Measurements from ENCODE around the gene GYS1.

Gene GYS1

DNA sequence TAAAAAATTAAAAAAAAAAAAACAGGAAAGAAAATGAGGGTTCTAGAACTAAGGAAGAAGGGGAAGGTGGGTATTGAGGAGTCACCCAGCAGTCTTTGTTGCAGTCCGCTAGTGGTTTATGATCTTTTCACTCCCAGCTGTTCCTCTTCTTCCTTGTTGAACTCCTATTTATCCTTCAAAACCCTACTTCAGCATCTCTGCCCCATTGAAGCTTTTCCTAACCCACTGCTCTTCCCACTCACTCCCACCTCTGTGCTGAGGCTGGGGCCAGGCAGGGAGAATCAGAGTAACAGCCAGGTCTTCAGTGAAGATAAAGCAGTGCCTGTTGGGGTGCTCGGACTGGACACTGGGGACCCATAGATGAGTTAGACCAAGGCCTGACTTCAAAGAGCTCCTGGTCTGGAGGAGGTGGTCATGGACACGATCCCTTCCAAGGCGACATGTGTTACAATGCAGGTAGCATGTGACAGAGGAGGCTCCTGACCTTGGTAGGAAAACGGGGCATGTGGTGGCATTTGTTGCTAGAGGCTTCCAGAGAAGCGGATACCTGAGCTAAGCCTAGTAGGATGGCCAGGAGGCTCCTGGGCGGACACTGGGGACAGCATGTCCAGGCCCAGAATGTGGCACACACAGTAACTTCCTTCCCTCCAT, 12.0 kb upstream of the GYS1 start:
- no peak overlapping the region for H3K4me3 Mint-ChIP-seq
- ATAC-seq, result no peak
- no peak for DNase-seq (ENCODE audit: low spot score in 2 of 2)
- no peaks in the 10 kb centered on the region for H3K4me1 Mint-ChIP-seq
- no peaks in the 10 kb centered on the region for H3K9me3 Mint-ChIP-seq
- H3K36me3 Mint-ChIP-seq, result peaks cover 98% of the 10 kb centered on the region
- H3K27ac Mint-ChIP-seq, result no peak overlapping the region

DNA sequence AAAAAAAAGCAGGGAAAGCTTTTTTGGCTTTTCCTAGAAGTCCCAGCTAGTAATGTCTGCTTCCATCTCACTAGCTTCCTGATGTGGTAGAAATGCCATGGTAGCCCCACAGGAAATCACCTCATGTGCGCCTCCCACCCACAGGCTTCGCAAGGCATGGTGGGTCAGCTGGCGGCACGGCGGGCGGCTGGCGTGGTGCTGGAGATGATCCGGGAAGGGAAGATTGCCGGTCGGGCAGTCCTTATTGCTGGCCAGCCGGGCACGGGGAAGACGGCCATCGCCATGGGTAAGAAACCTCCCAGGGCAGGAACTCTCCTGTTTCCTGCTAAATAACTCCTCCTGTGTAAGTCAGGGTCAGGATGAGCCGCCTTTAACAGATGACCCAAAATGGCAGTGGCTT, 11.0 kb upstream of the GYS1 start:
- Mint-ChIP-seq H3K4me1 (peaks cover 7% of the 10 kb centered on the region), H3K4me3 (no peak overlapping the region), H3K9me3 (no peaks in the 10 kb centered on the region), H3K27ac (no peak overlapping the region), H3K36me3 (peaks cover 98% of the 10 kb centered on the region)
- no peak for ATAC-seq
- no peak for DNase-seq (ENCODE audit: low spot score in 2 of 2)

DNA sequence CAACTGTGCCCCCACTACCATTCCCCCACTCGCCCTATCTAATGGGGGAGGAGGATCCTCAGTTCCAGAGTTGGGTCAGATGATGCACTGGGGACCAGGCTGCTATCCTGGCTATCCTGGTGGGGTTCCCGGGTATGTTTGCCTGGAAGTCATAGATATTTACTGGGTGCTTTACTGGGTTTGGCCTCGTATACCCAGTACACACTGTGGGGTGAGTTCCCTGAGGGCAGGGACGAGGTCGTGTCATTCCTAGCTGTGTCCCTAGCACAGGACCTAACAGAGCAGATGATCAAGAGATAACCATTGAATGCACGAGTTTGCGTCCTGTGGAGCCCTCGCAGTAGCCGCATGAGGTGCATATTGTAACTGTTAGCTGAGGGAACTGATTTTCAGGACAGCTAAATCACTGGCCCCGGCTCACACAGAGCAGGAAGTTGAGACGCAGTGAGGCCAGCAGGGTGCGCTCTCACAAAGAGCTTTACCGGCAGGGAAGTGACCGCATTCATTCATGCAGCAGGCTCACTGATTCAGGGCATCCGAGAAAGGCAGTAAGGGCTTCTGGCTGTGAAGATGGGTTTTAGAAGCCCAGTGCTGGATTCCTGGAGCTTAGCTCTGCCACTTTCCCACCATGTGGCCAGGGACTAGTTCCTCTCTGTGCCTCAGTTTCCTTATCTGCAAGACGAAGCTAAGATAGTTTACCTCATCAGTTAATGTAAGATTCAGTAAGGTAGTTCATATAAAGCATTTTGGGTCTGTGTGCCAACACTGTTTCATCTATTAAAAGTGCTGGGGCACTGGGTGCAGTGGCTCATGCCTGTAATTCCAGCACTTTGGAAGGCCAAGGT, 6.6 kb upstream of the GYS1 start:
- Mint-ChIP-seq H3K36me3 (peaks cover 62% of the 10 kb centered on the region), H3K9me3 (no peaks in the 10 kb centered on the region), H3K4me3 (no peak overlapping the region), H3K4me1 (peaks cover 29% of the 10 kb centered on the region), H3K27ac (no peak overlapping the region)
- DNase-seq (ENCODE audit: low spot score in 2 of 2) (peak; percentile 54 to 76), ATAC-seq (peak; percentile 90)

DNA sequence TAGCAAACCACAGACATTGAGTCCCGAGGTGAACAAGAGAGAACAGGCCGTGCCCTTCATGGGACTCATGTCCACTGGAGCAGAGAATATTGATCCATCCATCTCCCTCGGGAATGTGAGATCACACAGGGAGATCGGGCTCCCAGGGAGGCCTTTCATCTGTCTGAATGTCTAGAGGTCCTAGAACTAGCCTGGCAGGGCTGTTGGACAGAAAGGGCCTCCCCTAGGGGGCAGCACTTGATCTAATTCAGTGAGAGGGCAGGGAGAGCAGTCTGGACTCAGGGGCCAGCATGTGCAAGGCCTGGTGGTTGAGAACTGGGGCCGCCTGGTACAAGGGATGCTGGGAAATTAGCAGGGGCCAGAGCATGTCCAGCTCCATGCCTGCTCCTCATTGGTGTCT, 4.9 kb upstream of the GYS1 start:
- peak overlapping the region; percentile 39 for H3K27ac Mint-ChIP-seq
- ATAC-seq, result no peak
- no peaks in the 10 kb centered on the region for H3K9me3 Mint-ChIP-seq
- H3K4me3 Mint-ChIP-seq, result no peak overlapping the region
- peak in 1 of 2 donors; percentile 82 for DNase-seq (ENCODE audit: low spot score in 2 of 2)
- peaks cover 40% of the 10 kb centered on the region for H3K4me1 Mint-ChIP-seq
- peaks cover 59% of the 10 kb centered on the region for H3K36me3 Mint-ChIP-seq

DNA sequence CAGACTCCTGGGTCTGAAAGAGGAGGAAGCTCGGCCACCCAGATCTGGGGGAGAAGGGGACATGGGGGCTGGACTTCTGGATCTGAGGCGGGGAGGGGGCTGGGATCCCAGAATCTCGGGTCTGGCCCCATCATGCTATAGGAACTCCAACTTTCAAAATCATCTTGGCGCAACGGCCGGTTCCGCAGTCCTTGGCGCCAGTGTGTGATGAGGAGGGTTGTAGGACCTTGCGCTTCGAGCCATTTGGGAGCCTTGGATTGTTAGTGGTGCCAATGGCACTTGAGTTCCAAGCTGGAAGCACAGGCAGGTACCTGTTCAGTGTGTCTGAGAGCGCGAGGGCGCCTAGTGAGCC, 902 bp upstream of the GYS1 start:
- no peak for DNase-seq (ENCODE audit: low spot score in 2 of 2)
- Mint-ChIP-seq H3K4me3 (peak overlapping the region; percentile 99), H3K4me1 (peaks cover 61% of the 10 kb centered on the region), H3K9me3 (no peaks in the 10 kb centered on the region), H3K36me3 (peaks cover 50% of the 10 kb centered on the region), H3K27ac (peak overlapping the region; percentile 100)
- ATAC-seq, result no peak

DNA sequence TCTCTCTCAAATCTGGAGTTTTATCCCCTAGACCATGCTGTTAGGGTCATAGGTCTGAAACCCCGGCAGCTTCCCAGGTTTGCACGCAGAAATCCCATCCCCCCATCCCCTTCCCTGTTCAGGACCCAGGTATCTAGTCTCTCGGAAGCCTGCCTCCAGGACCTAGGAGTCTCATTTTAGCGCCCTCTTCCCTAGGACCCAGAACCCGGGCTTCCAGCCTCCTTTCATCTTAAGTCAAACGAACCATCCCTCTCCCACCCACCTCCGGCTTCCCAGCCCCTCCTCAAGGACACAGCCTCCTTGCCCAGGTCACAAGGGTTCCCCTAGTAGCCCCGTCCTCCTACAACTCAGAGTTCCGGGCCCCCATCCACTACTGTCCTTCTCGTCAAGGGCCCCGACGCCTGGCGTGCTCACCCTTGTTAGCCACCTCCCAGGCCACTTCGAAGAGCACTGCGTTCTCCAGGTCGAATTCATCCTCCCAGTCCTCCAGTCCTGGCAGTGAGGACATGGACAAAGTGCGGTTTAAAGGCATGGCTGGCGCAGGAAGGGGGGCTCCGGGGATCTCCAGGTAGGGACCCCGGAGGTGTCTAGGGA, 431 bp downstream of the GYS1 start:
- no peak for DNase-seq (ENCODE audit: low spot score in 2 of 2)
- Mint-ChIP-seq H3K36me3 (peaks cover 63% of the 10 kb centered on the region), H3K4me3 (peak overlapping the region; percentile 99), H3K27ac (peak overlapping the region; percentile 100), H3K4me1 (peaks cover 62% of the 10 kb centered on the region), H3K9me3 (no peaks in the 10 kb centered on the region)
- no peak for ATAC-seq

DNA sequence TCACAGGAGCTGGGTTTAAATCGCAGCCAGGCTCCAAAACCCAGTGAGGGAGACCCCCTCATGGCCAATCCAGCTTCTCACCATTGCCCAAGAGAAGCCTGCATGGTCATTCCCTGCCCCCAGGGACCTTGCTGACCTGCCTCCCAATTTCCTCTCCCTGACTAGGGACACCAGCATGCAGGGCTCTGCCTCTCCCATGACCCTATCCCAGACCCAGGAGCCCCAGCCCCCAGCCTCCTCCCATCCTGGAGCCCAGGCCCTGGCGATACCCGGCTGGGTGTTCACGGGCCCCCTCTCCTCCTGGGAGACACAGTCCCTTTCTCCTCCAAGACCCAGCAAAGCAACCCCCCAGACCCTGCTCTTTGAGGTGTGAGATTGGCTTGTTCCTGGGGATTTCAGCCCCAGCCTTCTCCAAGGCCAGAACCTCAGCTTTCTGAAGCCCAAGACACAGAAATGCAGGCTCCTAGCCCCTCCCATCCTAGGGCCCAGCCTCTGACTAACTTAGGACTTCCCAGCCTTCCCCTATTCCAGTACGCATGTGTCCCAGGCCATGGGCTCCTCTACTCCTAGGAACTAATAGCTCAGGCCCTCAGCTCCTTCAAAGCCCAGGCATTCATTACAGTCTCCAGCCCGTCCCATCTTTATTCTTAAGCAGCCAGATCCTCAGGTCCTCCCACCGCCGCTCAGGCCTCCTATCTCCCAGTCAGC, 1.1 kb downstream of the GYS1 start:
- no peak for DNase-seq (ENCODE audit: low spot score in 2 of 2)
- no peaks in the 10 kb centered on the region for H3K9me3 Mint-ChIP-seq
- peaks cover 64% of the 10 kb centered on the region for H3K4me1 Mint-ChIP-seq
- peak overlapping the region; percentile 99 for H3K4me3 Mint-ChIP-seq
- ATAC-seq, result no peak
- peak overlapping the region; percentile 100 for H3K27ac Mint-ChIP-seq
- H3K36me3 Mint-ChIP-seq, result peaks cover 69% of the 10 kb centered on the region

DNA sequence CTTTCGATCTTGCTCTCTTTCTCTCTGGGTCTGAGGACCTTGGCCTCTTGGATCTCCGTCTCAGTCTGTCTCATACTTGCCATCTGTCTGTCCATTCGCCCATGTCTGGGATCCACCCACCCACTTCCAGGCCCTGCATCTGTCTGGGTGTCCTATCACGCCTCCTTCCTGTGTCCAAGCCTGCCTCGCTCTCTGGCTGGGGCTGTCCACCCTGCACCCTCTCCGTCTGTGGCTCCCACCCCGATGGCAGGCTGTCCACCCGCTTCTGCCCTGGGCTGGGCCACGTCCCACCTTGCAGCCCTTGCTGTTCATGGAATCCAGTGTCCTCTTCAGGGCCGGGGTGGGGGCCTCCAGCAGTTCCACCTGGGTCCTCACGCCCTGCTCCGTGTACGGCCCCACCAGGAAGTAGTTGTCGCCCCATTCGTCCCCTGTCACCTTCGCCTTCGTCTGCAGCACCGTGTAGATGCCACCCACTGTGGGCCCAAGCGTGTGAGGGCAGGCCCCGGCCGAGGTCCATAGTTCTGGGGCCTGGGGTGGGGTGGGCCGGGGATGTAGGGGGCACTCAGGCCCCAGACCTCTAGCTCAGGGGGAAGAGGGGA, 2.0 kb downstream of the GYS1 start:
- peaks cover 79% of the 10 kb centered on the region for H3K36me3 Mint-ChIP-seq
- ATAC-seq (no peak), DNase-seq (ENCODE audit: low spot score in 2 of 2) (no peak)
- peaks cover 62% of the 10 kb centered on the region for H3K4me1 Mint-ChIP-seq
- no peaks in the 10 kb centered on the region for H3K9me3 Mint-ChIP-seq
- H3K27ac Mint-ChIP-seq, result peak overlapping the region; percentile 100
- H3K4me3 Mint-ChIP-seq, result peak overlapping the region; percentile 99

DNA sequence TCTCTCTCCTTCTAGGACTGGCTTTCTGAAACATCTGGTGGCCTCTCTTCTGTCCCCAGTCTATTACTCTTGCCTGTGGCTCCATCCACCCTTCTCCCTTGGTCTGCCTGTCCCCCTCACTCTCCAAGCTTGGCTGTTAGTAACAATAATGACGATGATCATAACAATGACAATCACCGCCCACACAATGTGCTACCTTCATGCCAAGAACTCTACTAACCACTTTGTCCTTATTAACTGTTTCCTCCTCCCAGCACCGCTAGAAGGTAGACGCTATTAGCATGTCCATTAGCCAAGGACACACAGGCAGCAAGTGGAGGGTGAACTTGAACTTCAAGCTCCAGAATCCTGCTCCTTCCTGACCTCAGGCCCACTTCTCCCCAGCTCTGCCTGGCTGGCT, 2.7 kb downstream of the GYS1 start:
- Mint-ChIP-seq H3K4me1 (peaks cover 61% of the 10 kb centered on the region), H3K9me3 (no peaks in the 10 kb centered on the region), H3K36me3 (peaks cover 86% of the 10 kb centered on the region), H3K4me3 (no peak overlapping the region), H3K27ac (peak overlapping the region; percentile 100)
- ATAC-seq (no peak), DNase-seq (ENCODE audit: low spot score in 2 of 2) (no peak)

DNA sequence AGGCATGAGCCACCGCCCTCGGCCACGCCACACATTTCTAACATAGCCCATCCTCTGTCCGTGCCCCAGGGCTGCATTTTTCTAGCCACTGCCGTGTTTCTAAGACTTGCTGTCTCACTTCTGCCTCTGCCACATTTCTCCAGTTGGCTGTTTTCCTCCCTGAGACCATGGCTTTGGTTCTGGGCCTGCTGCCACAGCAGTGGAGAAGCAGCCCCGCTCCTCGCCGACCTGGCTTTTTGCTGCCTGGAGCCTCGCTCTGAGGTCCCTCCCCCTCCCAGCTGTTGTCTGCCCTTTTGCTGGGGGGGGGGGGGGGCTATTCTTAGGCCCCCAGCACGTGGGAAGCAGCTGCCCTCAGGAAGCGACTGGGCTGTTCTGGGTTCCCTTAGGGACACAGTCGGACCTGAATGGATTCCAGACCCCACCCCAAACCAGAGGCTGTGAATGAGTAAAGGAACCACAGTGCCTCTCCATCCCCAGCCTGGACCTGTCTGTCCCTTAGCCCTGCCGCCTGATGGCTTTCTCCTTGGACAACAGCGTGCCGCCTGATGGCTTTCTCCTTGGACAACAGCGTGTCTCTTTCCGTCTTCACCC, 3.3 kb downstream of the GYS1 start:
- H3K4me1 Mint-ChIP-seq, result peaks cover 55% of the 10 kb centered on the region
- H3K27ac Mint-ChIP-seq, result peak overlapping the region; percentile 100
- H3K4me3 Mint-ChIP-seq, result no peak overlapping the region
- DNase-seq (ENCODE audit: low spot score in 2 of 2) (no peak), ATAC-seq (no peak)
- H3K36me3 Mint-ChIP-seq, result peaks cover 87% of the 10 kb centered on the region
- no peaks in the 10 kb centered on the region for H3K9me3 Mint-ChIP-seq

DNA sequence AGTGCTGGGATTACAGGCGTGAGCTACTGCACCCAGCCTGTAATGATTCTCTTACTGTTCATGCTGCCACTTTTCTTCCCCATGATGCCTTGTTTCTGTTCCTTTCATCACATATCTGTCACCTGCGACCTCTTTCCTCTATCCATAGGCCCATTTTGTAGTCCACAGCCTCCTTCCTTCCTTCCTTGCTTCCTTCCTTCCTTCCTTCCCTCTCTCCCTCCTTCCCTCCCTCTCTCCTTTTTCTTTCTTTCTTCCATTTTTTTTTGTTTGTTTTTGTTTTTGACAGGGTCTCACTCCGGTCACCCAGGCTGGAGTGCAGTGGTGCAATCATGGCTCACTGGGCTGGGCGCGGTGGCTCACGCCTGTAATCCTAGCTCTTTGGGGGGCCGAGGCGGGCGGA, 4.2 kb downstream of the GYS1 start:
- peaks cover 47% of the 10 kb centered on the region for H3K4me1 Mint-ChIP-seq
- peaks cover 86% of the 10 kb centered on the region for H3K36me3 Mint-ChIP-seq
- H3K4me3 Mint-ChIP-seq, result no peak overlapping the region
- DNase-seq (ENCODE audit: low spot score in 2 of 2), result no peak
- H3K9me3 Mint-ChIP-seq, result no peaks in the 10 kb centered on the region
- no peak overlapping the region for H3K27ac Mint-ChIP-seq
- ATAC-seq, result no peak

DNA sequence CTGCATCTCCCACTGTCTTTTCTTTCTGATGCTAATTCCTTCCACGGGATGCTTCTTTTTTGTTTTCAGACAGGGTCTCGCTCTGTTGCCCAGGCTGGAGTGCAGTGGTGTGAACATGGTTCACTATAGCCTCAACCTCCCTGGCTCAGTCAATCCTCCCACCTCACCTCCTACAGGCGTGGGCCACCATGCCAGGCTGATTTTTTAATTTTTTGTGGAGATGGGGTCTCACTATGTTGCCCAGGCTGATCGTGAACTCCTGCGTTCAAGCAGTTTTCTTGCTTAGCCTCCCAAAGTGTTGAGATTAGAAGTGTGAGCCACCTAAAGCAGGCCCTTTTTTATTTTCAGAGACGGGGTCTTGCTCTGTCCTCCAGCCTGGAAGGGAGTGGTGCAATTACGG, 4.8 kb downstream of the GYS1 start:
- no peak for DNase-seq (ENCODE audit: low spot score in 2 of 2)
- Mint-ChIP-seq H3K9me3 (no peaks in the 10 kb centered on the region), H3K4me1 (peaks cover 42% of the 10 kb centered on the region), H3K27ac (peak overlapping the region; percentile 43), H3K4me3 (no peak overlapping the region), H3K36me3 (peaks cover 86% of the 10 kb centered on the region)
- ATAC-seq, result no peak

DNA sequence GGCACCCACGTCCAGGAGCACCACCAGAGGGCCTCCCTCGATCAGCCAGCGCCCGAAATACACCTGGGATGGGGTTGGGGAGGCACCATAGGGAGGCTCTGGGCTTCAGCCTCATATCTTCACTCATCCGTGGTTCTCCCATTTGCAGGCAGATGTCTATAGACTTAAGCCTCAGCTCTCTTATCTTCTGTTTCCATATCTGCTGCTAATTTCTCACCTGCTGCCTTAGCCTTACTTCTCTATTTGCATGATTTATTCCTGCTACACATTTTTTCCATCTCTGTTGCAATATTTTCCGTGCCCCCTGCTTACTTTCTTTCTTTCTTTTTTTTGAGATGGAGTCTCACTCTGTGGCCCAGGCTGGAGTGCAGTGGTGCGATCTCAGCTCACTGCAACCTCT, 5.8 kb downstream of the GYS1 start:
- H3K4me1 Mint-ChIP-seq, result peaks cover 36% of the 10 kb centered on the region
- DNase-seq (ENCODE audit: low spot score in 2 of 2) (no peak), ATAC-seq (no peak)
- peak overlapping the region; percentile 43 for H3K27ac Mint-ChIP-seq
- H3K9me3 Mint-ChIP-seq, result no peaks in the 10 kb centered on the region
- H3K36me3 Mint-ChIP-seq, result peaks cover 89% of the 10 kb centered on the region
- H3K4me3 Mint-ChIP-seq, result no peak overlapping the region

DNA sequence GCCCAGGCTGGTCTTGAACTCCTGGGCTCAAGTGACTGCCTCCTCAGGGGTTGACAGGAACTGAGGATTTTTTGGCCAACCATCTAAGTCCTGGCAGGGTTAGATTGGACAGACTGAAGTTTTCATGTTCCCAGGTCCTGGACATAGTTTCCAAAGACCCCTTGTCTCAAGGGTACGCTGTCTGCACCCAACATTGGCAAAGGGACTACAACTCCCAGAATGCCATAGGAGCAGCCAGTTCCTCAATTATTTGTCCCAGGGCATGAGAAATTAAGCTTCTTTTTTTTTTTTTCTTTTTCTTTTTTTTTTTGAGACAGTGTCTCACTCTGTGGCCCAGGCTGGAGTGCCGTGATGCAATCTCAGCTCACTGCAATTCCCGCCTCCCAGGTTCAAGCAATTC, 6.9 kb downstream of the GYS1 start:
- peaks cover 95% of the 10 kb centered on the region for H3K36me3 Mint-ChIP-seq
- no peak for DNase-seq (ENCODE audit: low spot score in 2 of 2)
- no peaks in the 10 kb centered on the region for H3K9me3 Mint-ChIP-seq
- H3K4me3 Mint-ChIP-seq, result no peak overlapping the region
- ATAC-seq, result no peak
- no peak overlapping the region for H3K27ac Mint-ChIP-seq
- H3K4me1 Mint-ChIP-seq, result peaks cover 28% of the 10 kb centered on the region

DNA sequence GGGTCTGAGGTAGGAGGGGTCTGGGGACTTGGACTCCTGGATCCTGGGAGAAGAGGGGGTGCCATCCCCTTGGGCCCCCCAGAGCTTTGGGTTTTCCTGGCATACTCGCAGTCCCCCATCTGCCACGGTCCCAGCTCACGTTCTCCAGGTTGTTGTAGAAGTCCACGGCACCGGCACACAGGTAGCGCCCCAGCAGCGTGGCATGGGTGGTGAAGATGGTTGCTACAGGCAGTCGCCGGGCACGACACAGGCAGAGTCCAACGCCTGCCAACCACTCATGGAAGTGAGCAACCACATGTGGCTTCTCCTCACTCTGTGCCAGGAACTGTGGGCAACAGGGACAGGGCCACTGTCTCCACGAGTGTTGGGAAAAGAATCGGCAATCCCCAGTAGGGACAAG, 7.4 kb downstream of the GYS1 start:
- H3K4me1 Mint-ChIP-seq, result peaks cover 23% of the 10 kb centered on the region
- H3K4me3 Mint-ChIP-seq, result no peak overlapping the region
- ATAC-seq, result no peak
- H3K9me3 Mint-ChIP-seq, result no peaks in the 10 kb centered on the region
- peak overlapping the region; percentile 43 for H3K27ac Mint-ChIP-seq
- peaks cover 95% of the 10 kb centered on the region for H3K36me3 Mint-ChIP-seq
- DNase-seq (ENCODE audit: low spot score in 2 of 2), result no peak

Measured in stimulated activated effector memory CD8-positive, alpha-beta T cell treated with anti-CD3 and anti-CD28 coated beads, Interleukin-12 subunit alpha, Interleukin-12 subunit beta, amount 100 ng/mL, for 72 hours (primary cell).